CD8-positive, alpha-beta memory T cell (primary cell): ENCODE results near the gene SYNRG. TPM values are rescaled to one million over a fixed set of nuclear protein-coding genes. Genes with fewer than 3 reads are reported as not detected.

Source experiments
- CTCF ChIA-PET: fragments of 350-600 bp; sonication (Branson Sonifier 250); formaldehyde crosslinking; loops from one replicate; lab custom pipeline; 2021; ENCODE audit warnings: antibody characterized with exemption; lab: Charles Lee
- POLR2A ChIA-PET: fragments of 350-600 bp; sonication (Branson Sonifier 250); formaldehyde crosslinking; loops from one replicate; lab custom pipeline; 2021; ENCODE audit warnings: antibody characterized with exemption; lab: Charles Lee
- DNase-seq, 5 donors: peaks; one replicate each; pipeline versions ENCODE4 v3.0.0 to v3.0.0-alpha.2; 2020 to 2022; ENCODE audit warnings: mixed read lengths in 1 of 5
- H3K27ac ChIP-seq: one replicate; pipeline ENCODE4 v1.7.0; 2013; ENCODE audit warnings: low read depth, mild to moderate bottlenecking, low read length, moderate library complexity
- H3K27me3 ChIP-seq: 2 replicates; pipeline ENCODE4 v1.7.0; 2013; ENCODE audit warnings: low read length, mild to moderate bottlenecking; ENCODE audit not compliant: insufficient read depth, poor library complexity, severe bottlenecking
- H3K36me3 ChIP-seq: 2 replicates; pipeline ENCODE4 v1.7.0; 2013; ENCODE audit warnings: mild to moderate bottlenecking, low read length, moderate library complexity; ENCODE audit not compliant: insufficient read depth
- H3K4me1 ChIP-seq: 2 replicates; pipeline ENCODE4 v1.7.0; 2013; ENCODE audit warnings: mild to moderate bottlenecking, low read length, moderate library complexity; ENCODE audit not compliant: insufficient read depth
- H3K4me3 ChIP-seq: 2 replicates; pipeline ENCODE4 v1.7.0; 2013; ENCODE audit warnings: mild to moderate bottlenecking, low read length
- H3K9me3 ChIP-seq: 2 replicates; pipeline ENCODE4 v1.7.0; 2013; ENCODE audit warnings: mild to moderate bottlenecking, low read length
- H3K27ac Mint-ChIP-seq, 8 donors: one replicate each; pipeline ENCODE4 v1.8.0; 2020 to 2021; ENCODE audit warnings: mixed read lengths in 8 of 8, mild to moderate bottlenecking in 6 of 8, inconsistent platforms in 3 of 8, moderate library complexity in 3 of 8
- H3K27me3 Mint-ChIP-seq, 2 donors: one replicate each; pipeline ENCODE4 v1.8.0; 2020 to 2021; ENCODE audit warnings: mixed read lengths in 2 of 2, mild to moderate bottlenecking in 1 of 2, moderate library complexity in 1 of 2
- H3K36me3 Mint-ChIP-seq, 3 donors: one replicate each; pipeline ENCODE4 v1.8.0; 2020 to 2021; ENCODE audit warnings: mixed read lengths in 3 of 3, inconsistent platforms in 1 of 3, mild to moderate bottlenecking in 1 of 3
- H3K4me1 Mint-ChIP-seq, 3 donors: one replicate each; pipeline ENCODE4 v1.8.0; 2020 to 2021; ENCODE audit warnings: mixed read lengths in 3 of 3, inconsistent platforms in 1 of 3, mild to moderate bottlenecking in 1 of 3
- H3K4me3 Mint-ChIP-seq, 7 donors: one replicate each; pipeline ENCODE4 v1.8.0; 2020 to 2021; ENCODE audit warnings: mixed read lengths in 7 of 7, mild to moderate bottlenecking in 6 of 7, moderate library complexity in 4 of 7, inconsistent platforms in 2 of 7
- H3K9me3 Mint-ChIP-seq, 5 donors: one replicate each; pipeline ENCODE4 v1.8.0; 2020 to 2022; ENCODE audit warnings: mixed read lengths in 5 of 5, mild to moderate bottlenecking in 3 of 5, moderate library complexity in 2 of 5, inconsistent platforms in 1 of 5
- polyA plus RNA-seq: library from polyadenylated mRNA; unstranded; fragments of 300-500 nt; fragmentation: Illumina TruSeq; gene quantifications from one replicate; pipeline ENCODE4 v1.2.3, GENCODE V29; 2021
- total RNA-seq, 2 experiments: library from RNA; stranded (reverse); gene quantifications; one replicate each; pipeline ENCODE4 v1.2.3, GENCODE V29; 2021

The SYNRG gene
- total and polyA plus RNA-seq, 3 experiments from 2014 or later: 42.3 to 104 (median 50.8) TPM

- H3K27me3 Mint-ChIP-seq: no peaks in the 10 kb centered on the region
- H3K27ac Mint-ChIP-seq: peak overlapping the region in 1 of 8 donors; percentile 11
- H3K9me3 Mint-ChIP-seq: no peaks in the 10 kb centered on the region
- no peaks in the 10 kb centered on the region for H3K4me1 ChIP-seq
- H3K36me3 ChIP-seq: peaks cover 16% of the 10 kb centered on the region
- POLR2A ChIA-PET: no interaction called here
- no peak overlapping the region for H3K27ac ChIP-seq
- H3K4me3 ChIP-seq: no peak overlapping the region
- no peaks in the 10 kb centered on the region for H3K9me3 ChIP-seq
- DNase-seq: no peak
- peaks cover 13 to 55% (median 15%) of the 10 kb centered on the region in 3 donors for H3K36me3 Mint-ChIP-seq
- CTCF ChIA-PET: no interaction called here
- no peaks in the 10 kb centered on the region for H3K4me1 Mint-ChIP-seq
- H3K27me3 ChIP-seq: no peaks in the 10 kb centered on the region
- H3K4me3 Mint-ChIP-seq: peak overlapping the region in 1 of 7 donors; percentile 40
Measured at GRCh38 chr17:37478187-37478586, 131.0 kb downstream of the SYNRG start.

GRCh38 chr17:37476431-37477120 lies 132.6 kb downstream of the SYNRG start:
- ChIA-PET CTCF (no interaction called here), POLR2A (interaction anchor here (0.5 kb wide), 1 partner anchor 835 kb away, joined by 3 read pairs; no protein-coding TSS in a partner anchor)
- Histone ChIP-seq H3K27me3 (no peaks in the 10 kb centered on the region), H3K27ac (no peak overlapping the region), H3K4me3 (no peak overlapping the region), H3K9me3 (no peaks in the 10 kb centered on the region), H3K36me3 (peaks cover 18% of the 10 kb centered on the region), H3K4me1 (no peaks in the 10 kb centered on the region)
- no peak for DNase-seq
- Mint-ChIP-seq H3K4me1 (no peaks in the 10 kb centered on the region), H3K27me3 (no peaks in the 10 kb centered on the region), H3K9me3 (no peaks in the 10 kb centered on the region), H3K27ac (peak overlapping the region in 2 of 8 donors; percentile 20 to 29), H3K36me3 (peaks cover 13 to 63% (median 16%) of the 10 kb centered on the region in 3 donors), H3K4me3 (no peak overlapping the region)

- peaks cover 13 to 67% (median 20%) of the 10 kb centered on the region in 3 donors for H3K36me3 Mint-ChIP-seq
- no peak overlapping the region for H3K4me3 Mint-ChIP-seq
- H3K27me3 Mint-ChIP-seq: no peaks in the 10 kb centered on the region
- DNase-seq: no peak
- H3K27me3 ChIP-seq: no peaks in the 10 kb centered on the region
- POLR2A ChIA-PET: no interaction called here
- peaks cover 21% of the 10 kb centered on the region for H3K36me3 ChIP-seq
- H3K9me3 ChIP-seq: no peaks in the 10 kb centered on the region
- CTCF ChIA-PET: no interaction called here
- no peak overlapping the region for H3K27ac ChIP-seq
- H3K4me1 Mint-ChIP-seq: no peaks in the 10 kb centered on the region
- H3K27ac Mint-ChIP-seq: peak overlapping the region in 2 of 8 donors; percentile 14 to 19
- H3K4me3 ChIP-seq: no peak overlapping the region
- no peaks in the 10 kb centered on the region for H3K9me3 Mint-ChIP-seq
- H3K4me1 ChIP-seq: no peaks in the 10 kb centered on the region
Measured at GRCh38 chr17:37475731-37476420, 133.3 kb downstream of the SYNRG start.

GRCh38 chr17:37470181-37470580 lies 139.0 kb downstream of the SYNRG start:
- no peaks in the 10 kb centered on the region for H3K9me3 Mint-ChIP-seq
- no peaks in the 10 kb centered on the region for H3K27me3 ChIP-seq
- peaks cover 28% of the 10 kb centered on the region for H3K36me3 ChIP-seq
- H3K36me3 Mint-ChIP-seq: peaks cover 16 to 75% (median 30%) of the 10 kb centered on the region in 3 donors
- no peaks in the 10 kb centered on the region for H3K4me1 ChIP-seq
- H3K4me3 Mint-ChIP-seq: no peak overlapping the region
- no peaks in the 10 kb centered on the region for H3K9me3 ChIP-seq
- no peak overlapping the region for H3K4me3 ChIP-seq
- H3K27me3 Mint-ChIP-seq: no peaks in the 10 kb centered on the region
- H3K27ac Mint-ChIP-seq: peak overlapping the region in 1 of 8 donors; percentile 17
- no peak overlapping the region for H3K27ac ChIP-seq
- ChIA-PET CTCF (no interaction called here), POLR2A (no interaction called here)
- H3K4me1 Mint-ChIP-seq: peaks cover 0 to 8% (median 0%) of the 10 kb centered on the region in 3 donors
- no peak for DNase-seq

- no peak for DNase-seq
- H3K9me3 Mint-ChIP-seq: no peaks in the 10 kb centered on the region
- ChIA-PET POLR2A (no interaction called here), CTCF (no interaction called here)
- peaks cover 0 to 8% (median 0%) of the 10 kb centered on the region in 3 donors for H3K4me1 Mint-ChIP-seq
- no peak overlapping the region for H3K4me3 Mint-ChIP-seq
- no peak overlapping the region for H3K27ac ChIP-seq
- no peak overlapping the region for H3K4me3 ChIP-seq
- no peaks in the 10 kb centered on the region for H3K27me3 Mint-ChIP-seq
- H3K27ac Mint-ChIP-seq: peak overlapping the region in 3 of 8 donors; percentile 7 to 69 (median 42)
- no peaks in the 10 kb centered on the region for H3K27me3 ChIP-seq
- H3K36me3 Mint-ChIP-seq: peaks cover 11 to 73% (median 30%) of the 10 kb centered on the region in 3 donors
- no peaks in the 10 kb centered on the region for H3K4me1 ChIP-seq
- peaks cover 10% of the 10 kb centered on the region for H3K36me3 ChIP-seq
- H3K9me3 ChIP-seq: no peaks in the 10 kb centered on the region
Measured at GRCh38 chr17:37466471-37466870, 142.7 kb downstream of the SYNRG start.

- H3K4me3 Mint-ChIP-seq: no peak overlapping the region
- no peaks in the 10 kb centered on the region for H3K4me1 ChIP-seq
- CTCF ChIA-PET: no interaction called here
Measured at GRCh38 chr17:37465069-37465616, 144.1 kb downstream of the SYNRG start.

More at GRCh38 chr17:37465069-37465616, 144.1 kb downstream of the SYNRG start:
- POLR2A ChIA-PET: no interaction called here
- Histone ChIP-seq H3K4me3 (no peak overlapping the region), H3K9me3 (no peaks in the 10 kb centered on the region), H3K27me3 (no peaks in the 10 kb centered on the region), H3K36me3 (no peaks in the 10 kb centered on the region), H3K27ac (no peak overlapping the region)
- no peak for DNase-seq
- Mint-ChIP-seq H3K36me3 (peaks cover 8 to 69% (median 27%) of the 10 kb centered on the region in 3 donors), H3K27me3 (no peaks in the 10 kb centered on the region), H3K27ac (no peak overlapping the region), H3K4me1 (peaks cover 0 to 8% (median 0%) of the 10 kb centered on the region in 3 donors), H3K9me3 (no peaks in the 10 kb centered on the region)
